ENCODE data around the gene CCDC134. TPM values are rescaled to one million over a fixed set of nuclear protein-coding genes. Genes with fewer than 3 reads are reported as not detected.

CCDC134 gene
- total and polyA plus RNA-seq, 2 of the 13 experiments (the other 11 are each of a cell fraction or from before 2014, with no cell fraction given), result 4.8 to 17.4 TPM

- TF ChIP-seq, protein P1, sequence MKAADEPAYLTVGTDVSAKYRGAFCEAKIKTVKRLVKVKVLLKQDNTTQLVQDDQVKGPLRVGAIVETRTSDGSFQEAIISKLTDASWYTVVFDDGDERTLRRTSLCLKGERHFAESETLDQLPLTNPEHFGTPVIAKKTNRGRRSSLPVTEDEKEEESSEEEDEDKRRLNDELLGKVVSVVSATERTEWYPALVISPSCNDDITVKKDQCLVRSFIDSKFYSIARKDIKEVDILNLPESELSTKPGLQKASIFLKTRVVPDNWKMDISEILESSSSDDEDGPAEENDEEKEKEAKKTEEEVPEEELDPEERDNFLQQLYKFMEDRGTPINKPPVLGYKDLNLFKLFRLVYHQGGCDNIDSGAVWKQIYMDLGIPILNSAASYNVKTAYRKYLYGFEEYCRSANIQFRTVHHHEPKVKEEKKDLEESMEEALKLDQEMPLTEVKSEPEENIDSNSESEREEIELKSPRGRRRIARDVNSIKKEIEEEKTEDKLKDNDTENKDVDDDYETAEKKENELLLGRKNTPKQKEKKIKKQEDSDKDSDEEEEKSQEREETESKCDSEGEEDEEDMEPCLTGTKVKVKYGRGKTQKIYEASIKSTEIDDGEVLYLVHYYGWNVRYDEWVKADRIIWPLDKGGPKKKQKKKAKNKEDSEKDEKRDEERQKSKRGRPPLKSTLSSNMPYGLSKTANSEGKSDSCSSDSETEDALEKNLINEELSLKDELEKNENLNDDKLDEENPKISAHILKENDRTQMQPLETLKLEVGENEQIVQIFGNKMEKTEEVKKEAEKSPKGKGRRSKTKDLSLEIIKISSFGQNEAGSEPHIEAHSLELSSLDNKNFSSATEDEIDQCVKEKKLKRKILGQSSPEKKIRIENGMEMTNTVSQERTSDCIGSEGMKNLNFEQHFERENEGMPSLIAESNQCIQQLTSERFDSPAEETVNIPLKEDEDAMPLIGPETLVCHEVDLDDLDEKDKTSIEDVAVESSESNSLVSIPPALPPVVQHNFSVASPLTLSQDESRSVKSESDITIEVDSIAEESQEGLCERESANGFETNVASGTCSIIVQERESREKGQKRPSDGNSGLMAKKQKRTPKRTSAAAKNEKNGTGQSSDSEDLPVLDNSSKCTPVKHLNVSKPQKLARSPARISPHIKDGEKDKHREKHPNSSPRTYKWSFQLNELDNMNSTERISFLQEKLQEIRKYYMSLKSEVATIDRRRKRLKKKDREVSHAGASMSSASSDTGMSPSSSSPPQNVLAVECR (CRISPR knock-in tag; IDR thresholded peaks at IDR 0.05; ENCODE audit: borderline replicate concordance), result peak; percentile 62; the same call in 1 of the 2 replicates
- TF ChIP-seq TCF7L2 (IDR thresholded peaks at IDR 0.05; ENCODE audit: low read depth, low read length) (no peak), GTF3A (CRISPR knock-in tag; conservative IDR thresholded peaks at IDR 0.05) (peak; percentile 69; the same call in 1 of the 2 replicates), KLF13 (CRISPR knock-in tag; IDR thresholded peaks at IDR 0.05) (no peak), CREM (IDR thresholded peaks at IDR 0.05) (peak; percentile 90), CREM (CRISPR knock-in tag; IDR thresholded peaks at IDR 0.05) (no peak), RBM39 (IDR thresholded peaks at IDR 0.05; ENCODE audit: low read depth, low read length, poor library complexity, severe bottlenecking) (peak; percentile 83), ZZZ3 (CRISPR knock-in tag; IDR thresholded peaks at IDR 0.05; ENCODE audit: borderline replicate concordance) (0 out of 2 replicates have a peak, but pooled peaks have one; percentile 55), XRCC5 (optimal IDR thresholded peaks at IDR 0.05; ENCODE audit: low read length) (peak; percentile 79), HINFP (CRISPR knock-in tag; IDR thresholded peaks at IDR 0.05; ENCODE audit: low read depth) (no peak), HMG20B (CRISPR knock-in tag; conservative IDR thresholded peaks at IDR 0.05) (0 out of 2 replicates have a peak, but pooled peaks have one; percentile 35), ZNF569 (CRISPR knock-in tag; IDR thresholded peaks at IDR 0.05; ENCODE audit: borderline replicate concordance) (no peak; the same call in 1 of the 2 replicates), ZNF792 (CRISPR knock-in tag; IDR thresholded peaks at IDR 0.05) (no peak), ZNF558 (CRISPR knock-in tag; IDR thresholded peaks at IDR 0.05; ENCODE audit: borderline replicate concordance) (peak; percentile 79; the same call in 1 of the 2 replicates)
- TF ChIP-seq, protein P2, sequence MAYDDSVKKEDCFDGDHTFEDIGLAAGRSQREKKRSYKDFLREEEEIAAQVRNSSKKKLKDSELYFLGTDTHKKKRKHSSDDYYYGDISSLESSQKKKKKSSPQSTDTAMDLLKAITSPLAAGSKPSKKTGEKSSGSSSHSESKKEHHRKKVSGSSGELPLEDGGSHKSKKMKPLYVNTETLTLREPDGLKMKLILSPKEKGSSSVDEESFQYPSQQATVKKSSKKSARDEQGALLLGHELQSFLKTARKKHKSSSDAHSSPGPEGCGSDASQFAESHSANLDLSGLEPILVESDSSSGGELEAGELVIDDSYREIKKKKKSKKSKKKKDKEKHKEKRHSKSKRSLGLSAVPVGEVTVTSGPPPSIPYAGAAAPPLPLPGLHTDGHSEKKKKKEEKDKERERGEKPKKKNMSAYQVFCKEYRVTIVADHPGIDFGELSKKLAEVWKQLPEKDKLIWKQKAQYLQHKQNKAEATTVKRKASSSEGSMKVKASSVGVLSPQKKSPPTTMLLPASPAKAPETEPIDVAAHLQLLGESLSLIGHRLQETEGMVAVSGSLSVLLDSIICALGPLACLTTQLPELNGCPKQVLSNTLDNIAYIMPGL (CRISPR knock-in tag; IDR thresholded peaks at IDR 0.05; ENCODE audit: borderline replicate concordance in 1 of 2, low read depth in 1 of 2), result peak; percentile 46 to 71; a peak in 1 of 4 replicates
- TF ChIP-seq, protein P3, sequence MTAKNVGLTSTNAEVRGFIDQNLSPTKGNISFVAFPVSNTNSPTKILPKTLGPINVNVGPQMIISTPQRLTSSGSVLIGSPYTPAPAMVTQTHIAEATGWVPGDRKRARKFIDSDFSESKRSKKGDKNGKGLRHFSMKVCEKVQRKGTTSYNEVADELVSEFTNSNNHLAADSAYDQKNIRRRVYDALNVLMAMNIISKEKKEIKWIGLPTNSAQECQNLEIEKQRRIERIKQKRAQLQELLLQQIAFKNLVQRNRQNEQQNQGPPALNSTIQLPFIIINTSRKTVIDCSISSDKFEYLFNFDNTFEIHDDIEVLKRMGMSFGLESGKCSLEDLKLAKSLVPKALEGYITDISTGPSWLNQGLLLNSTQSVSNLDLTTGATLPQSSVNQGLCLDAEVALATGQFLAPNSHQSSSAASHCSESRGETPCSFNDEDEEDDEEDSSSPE (CRISPR knock-in tag; IDR thresholded peaks at IDR 0.05), result peak; percentile 64
- TF ChIP-seq, protein P4, sequence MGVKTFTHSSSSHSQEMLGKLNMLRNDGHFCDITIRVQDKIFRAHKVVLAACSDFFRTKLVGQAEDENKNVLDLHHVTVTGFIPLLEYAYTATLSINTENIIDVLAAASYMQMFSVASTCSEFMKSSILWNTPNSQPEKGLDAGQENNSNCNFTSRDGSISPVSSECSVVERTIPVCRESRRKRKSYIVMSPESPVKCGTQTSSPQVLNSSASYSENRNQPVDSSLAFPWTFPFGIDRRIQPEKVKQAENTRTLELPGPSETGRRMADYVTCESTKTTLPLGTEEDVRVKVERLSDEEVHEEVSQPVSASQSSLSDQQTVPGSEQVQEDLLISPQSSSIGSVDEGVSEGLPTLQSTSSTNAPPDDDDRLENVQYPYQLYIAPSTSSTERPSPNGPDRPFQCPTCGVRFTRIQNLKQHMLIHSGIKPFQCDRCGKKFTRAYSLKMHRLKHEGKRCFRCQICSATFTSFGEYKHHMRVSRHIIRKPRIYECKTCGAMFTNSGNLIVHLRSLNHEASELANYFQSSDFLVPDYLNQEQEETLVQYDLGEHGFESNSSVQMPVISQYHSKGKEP (CRISPR knock-in tag; IDR thresholded peaks at IDR 0.05), result no peak
These were observed 32.3 kb downstream of the CCDC134 start, which contains the start of gene SREBF2 (continued) for GRCh38 chr22:41832553-41833368.
